ENCODE results near the gene TNFRSF1A. TPM values are rescaled to one million over a fixed set of nuclear protein-coding genes. Genes with fewer than 3 reads are reported as not detected.
"Not testable (repeated sequence)": the region's sequence is repeated elsewhere in the genome, so short reads cannot be mapped to it uniquely, and the experiment has no call there.

Gene TNFRSF1A
- total RNA-seq, 2 donors from 2014 or later, result 62.9 to 176 TPM

DNA sequence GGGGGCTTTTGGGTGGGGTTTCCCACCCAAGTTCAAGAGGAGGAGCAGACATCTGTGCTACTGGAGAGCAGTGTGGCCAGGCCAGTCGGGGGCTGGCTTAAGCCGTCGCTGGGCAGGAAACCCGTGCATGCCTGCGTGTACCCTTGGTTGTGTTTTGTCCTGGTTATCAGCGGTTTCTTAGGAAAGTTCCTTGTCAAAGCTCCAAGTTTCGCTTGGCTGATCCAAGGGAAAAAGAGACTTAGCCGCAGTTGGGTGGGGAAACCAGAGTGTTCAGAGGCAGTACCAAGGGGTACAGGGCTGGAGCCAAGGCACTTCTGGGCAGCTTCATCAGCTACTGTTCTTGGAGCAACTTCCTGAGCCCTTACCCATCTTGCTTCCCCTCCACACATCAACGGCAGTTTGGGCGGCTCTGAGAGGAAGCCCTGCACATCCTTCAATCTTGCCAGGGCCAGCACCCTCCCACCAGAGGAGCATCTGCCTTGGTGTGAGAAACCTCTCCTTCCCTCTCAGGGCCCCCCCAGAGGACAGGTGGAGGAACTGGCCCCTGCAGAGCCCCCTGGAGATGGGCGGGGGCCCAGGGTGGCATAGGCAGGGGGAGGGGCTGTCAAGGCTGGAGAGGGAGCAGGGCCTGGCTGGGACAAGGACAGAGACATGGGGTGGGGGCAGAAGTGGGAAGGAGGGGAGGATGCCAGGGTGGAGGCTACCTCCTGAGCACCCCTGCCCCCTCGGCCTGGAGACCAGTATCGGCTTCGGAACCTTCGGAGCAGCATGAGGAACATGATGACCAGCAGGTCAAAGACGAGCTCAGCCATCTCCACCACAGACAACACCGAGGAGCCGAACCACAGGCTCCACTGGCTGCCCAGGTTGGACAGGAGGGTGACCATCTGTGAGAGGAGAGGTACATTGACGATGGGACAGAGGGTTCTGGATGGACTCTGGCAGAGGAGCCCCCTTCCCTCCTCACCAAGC lies 5.8 kb upstream of the TNFRSF1A start:
- peak overlapping the region; percentile 61 to 79 for H3K27ac ChIP-seq
- H3K27me3 ChIP-seq, result no peaks in the 10 kb centered on the region
- no peaks in the 10 kb centered on the region for H3K9me3 ChIP-seq
- no peaks in the 10 kb centered on the region for H3K36me3 ChIP-seq
- peak; percentile 92 for DNase-seq (ENCODE audit: low spot score)
- H3K4me1 ChIP-seq, result peaks cover 0 to 47% of the 10 kb centered on the region in 2 donors
- TF ChIP-seq, protein P1, sequence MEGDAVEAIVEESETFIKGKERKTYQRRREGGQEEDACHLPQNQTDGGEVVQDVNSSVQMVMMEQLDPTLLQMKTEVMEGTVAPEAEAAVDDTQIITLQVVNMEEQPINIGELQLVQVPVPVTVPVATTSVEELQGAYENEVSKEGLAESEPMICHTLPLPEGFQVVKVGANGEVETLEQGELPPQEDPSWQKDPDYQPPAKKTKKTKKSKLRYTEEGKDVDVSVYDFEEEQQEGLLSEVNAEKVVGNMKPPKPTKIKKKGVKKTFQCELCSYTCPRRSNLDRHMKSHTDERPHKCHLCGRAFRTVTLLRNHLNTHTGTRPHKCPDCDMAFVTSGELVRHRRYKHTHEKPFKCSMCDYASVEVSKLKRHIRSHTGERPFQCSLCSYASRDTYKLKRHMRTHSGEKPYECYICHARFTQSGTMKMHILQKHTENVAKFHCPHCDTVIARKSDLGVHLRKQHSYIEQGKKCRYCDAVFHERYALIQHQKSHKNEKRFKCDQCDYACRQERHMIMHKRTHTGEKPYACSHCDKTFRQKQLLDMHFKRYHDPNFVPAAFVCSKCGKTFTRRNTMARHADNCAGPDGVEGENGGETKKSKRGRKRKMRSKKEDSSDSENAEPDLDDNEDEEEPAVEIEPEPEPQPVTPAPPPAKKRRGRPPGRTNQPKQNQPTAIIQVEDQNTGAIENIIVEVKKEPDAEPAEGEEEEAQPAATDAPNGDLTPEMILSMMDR (IDR thresholded peaks at IDR 0.05), result no peak
- peak overlapping the region in 1 of 2 donors; percentile 10 for H3K4me3 ChIP-seq

DNA sequence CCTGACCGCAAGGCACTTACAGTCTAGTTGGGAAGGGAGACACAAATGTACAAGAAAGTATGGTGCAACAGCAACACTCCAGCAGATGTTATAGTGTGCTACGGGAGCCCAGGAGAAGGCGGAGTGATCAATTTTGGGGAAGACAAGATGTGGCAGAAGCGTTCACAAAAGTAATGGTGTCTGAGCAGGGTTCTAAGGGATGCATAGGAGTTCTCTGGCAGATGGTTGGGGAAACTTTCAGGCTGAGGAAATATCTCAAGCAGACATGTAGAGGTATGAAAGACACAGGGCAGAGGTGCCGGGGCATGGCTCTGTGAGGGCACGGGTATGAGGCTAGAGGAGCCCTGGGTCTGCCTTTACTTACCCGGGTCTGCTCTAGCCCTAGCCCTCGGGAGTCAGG lies 5.1 kb upstream of the TNFRSF1A start:
- TF ChIP-seq, protein P1 (IDR thresholded peaks at IDR 0.05), result no peak
- DNase-seq (ENCODE audit: low spot score), result no peak
- H3K4me1 ChIP-seq, result peaks cover 0 to 54% of the 10 kb centered on the region in 2 donors
- no peaks in the 10 kb centered on the region for H3K27me3 ChIP-seq
- H3K27ac ChIP-seq, result peak overlapping the region; percentile 61 to 79
- H3K4me3 ChIP-seq, result no peak overlapping the region
- no peaks in the 10 kb centered on the region for H3K36me3 ChIP-seq
- H3K9me3 ChIP-seq, result no peaks in the 10 kb centered on the region

DNA sequence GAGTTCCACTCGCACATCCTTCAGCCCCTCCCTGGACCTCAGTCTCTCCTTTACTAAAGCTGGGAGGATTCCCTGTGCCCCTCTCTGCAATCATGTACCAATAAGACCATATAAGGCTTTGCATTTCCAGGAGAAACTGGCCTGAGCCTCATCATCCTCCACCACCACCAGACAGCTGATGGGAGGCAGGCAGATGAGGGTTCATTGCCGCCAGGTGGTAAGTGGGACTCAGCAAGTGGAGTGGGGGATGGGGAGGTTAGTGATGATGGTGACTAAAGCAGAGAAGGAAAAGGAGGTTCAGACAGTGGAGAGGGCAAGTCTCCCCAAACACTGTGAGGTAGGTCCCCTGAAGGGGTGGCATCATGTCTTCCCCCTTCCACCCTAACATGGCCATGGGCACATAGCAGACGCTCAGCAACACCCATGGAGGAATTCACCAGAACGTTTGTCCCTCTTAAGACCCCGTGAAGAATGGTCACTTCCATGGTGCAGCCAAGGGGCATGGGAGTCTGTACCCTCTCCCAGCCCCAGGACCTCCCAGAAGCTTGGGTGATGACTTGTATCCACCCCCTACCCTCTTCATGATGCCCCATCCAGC lies 4.5 kb upstream of the TNFRSF1A start:
- H3K4me3 ChIP-seq, result no peak overlapping the region
- H3K4me1 ChIP-seq, result peaks cover 0 to 54% of the 10 kb centered on the region in 2 donors
- no peaks in the 10 kb centered on the region for H3K27me3 ChIP-seq
- DNase-seq (ENCODE audit: low spot score), result no peak
- no peaks in the 10 kb centered on the region for H3K36me3 ChIP-seq
- H3K27ac ChIP-seq, result peak overlapping the region; percentile 61 to 79
- no peaks in the 10 kb centered on the region for H3K9me3 ChIP-seq
- TF ChIP-seq, protein P1 (IDR thresholded peaks at IDR 0.05), result no peak

DNA sequence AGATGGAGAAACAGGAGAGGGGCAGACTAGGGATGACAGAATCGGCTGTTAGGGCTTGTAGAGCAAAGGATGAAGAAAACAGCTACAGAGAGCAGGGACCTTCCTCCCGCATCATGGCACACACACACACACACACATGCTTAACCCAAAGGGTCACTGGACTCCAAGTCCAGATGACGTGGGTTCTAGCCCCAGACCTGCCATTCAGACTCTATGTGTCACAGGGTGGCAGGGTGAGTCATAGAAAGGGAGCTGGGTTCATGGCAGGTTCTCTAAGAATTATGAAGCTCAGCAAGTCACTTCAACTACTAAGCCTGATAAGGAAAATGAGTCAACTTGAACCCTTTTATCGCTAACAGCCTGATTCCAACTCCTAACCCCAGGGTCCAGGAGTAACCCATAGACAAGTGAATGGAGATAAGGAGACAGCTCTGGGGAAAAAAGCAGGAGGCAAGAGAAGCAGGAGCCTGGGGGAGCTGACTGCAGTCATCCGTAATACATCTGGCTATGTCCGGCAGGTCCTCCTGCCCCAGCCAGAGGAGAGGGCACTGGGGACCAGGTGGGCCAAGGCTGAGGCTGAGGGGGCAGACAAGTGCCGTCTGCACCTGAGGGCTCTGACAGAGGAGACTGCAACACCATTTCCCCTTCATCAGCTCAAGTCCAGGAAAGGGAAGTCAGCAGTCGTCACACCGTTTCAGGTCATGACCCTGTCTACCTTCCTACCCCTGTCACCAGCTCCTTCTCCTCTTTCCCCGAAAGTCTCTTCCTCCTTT lies 3.6 kb upstream of the TNFRSF1A start:
- H3K9me3 ChIP-seq, result no peaks in the 10 kb centered on the region
- H3K4me3 ChIP-seq, result no peak overlapping the region
- peak; percentile 92 for DNase-seq (ENCODE audit: low spot score)
- peaks cover 0 to 54% of the 10 kb centered on the region in 2 donors for H3K4me1 ChIP-seq
- H3K27ac ChIP-seq, result peak overlapping the region; percentile 61 to 79
- no peaks in the 10 kb centered on the region for H3K36me3 ChIP-seq
- TF ChIP-seq, protein P1 (IDR thresholded peaks at IDR 0.05), result no peak
- H3K27me3 ChIP-seq, result no peaks in the 10 kb centered on the region

DNA sequence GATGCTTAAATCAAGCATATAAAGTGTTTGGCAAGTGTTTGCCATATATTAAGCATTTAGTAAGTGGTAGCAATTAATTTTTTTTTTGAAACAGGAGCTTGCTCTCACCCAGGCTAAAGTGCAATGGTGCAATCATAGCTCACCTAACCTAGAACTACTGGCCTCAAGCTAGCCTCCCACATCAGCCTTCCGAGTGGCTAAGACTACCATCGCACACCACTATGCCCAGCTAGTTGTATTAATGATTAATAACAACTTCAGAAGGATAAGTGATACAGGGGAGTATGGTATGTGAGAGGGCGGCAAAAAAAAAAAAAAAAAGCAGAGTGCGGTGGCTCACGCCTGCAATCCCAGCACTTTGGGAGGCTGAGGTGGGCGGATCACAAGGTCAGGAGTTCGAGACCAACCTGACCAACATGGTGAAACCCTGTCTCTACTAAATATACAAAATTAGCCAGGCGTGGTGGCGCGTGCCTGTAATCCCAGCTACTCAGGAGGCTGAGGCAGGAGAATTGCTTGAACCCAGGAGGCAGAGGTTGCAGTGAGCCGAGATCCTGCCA lies 2.3 kb upstream of the TNFRSF1A start:
- not testable (repeated sequence) for DNase-seq (ENCODE audit: low spot score); H3K4me3 ChIP-seq; H3K36me3 ChIP-seq; H3K27me3 ChIP-seq; H3K9me3 ChIP-seq
- Histone ChIP-seq H3K4me1 (peaks cover 0 to 62% of the 10 kb centered on the region in 2 donors), H3K27ac (peak overlapping the region; percentile 98)
